EL (cell line): ENCODE measurements around the gene HMGCLL1.

ENCODE experiments used
- DNase-seq: peaks from one replicate; pipeline ENCODE4 v3.0.0-alpha.2; 2016

Gene HMGCLL1

DNA sequence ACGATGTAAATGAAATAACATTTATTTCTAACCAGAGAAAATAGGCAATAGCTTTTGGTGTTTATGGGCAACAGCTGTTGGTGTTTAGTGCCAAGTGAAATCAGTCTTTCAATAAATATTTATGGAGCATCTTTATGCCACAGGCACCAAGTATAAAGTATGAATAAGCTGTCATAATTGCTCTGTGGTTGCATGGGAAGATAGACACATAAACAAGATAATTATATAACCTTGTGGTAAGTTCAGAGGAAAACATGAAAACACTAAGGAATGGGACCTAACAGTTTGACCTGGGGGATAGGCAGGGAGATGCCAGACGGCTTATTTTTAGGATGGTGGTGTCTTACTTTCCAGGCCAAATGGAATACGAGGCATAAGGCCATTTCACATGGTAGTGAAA lies 140.8 kb downstream of the HMGCLL1 start:
- no peak for DNase-seq

GRCh38 chr6:55437141-55437540 lies 141.9 kb downstream of the HMGCLL1 start:
- DNase-seq = no peak

- DNase-seq = peak; percentile 36
Measured at GRCh38 chr6:55433446-55434130, 145.4 kb downstream of the HMGCLL1 start.

- DNase-seq = no peak
Measured at GRCh38 chr6:55423933-55424332, 155.1 kb downstream of the HMGCLL1 start.

GRCh38 chr6:55410674-55411073 lies 168.3 kb downstream of the HMGCLL1 start:
- no peak for DNase-seq

DNA sequence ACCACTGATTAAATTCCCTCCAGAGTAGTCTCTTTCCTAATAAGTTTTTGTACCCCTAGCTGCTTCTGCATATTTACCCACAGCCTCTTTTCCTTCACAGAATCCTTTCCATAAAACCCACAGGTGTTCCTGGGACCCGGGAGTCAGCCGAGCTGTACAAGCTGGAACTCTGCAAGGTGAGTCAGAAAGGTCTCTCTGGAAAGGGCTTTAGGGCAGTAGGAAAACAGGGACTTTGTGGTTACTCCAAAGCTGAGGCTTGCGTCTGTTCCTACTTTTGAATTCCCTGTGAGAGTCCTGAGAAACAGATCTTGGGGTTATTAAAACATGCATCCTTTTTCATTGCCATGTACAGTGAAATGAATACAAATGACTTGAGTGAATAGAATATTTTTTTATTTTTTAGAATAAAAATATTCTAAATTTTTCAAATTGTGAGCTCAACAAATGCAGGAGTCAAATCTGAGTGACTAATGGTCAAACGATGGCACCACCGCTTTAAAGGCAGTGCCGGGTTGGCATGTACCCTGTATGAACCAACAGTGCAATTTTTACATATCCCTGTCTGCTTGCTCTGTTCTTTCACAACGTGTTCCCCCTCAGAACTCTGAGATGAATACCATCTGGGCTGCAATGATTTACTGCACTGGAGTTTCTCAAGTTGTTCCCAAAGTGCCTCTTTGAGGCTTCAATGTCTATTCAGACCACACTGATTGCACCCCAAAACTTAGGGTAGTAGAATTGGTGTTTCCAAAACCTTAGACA lies 173.3 kb downstream of the HMGCLL1 start:
- DNase-seq = no peak

- no peak for DNase-seq
Measured at GRCh38 chr6:55399351-55399750, 179.6 kb downstream of the HMGCLL1 start.

GRCh38 chr6:55397986-55398385 lies 181.0 kb downstream of the HMGCLL1 start:
- no peak for DNase-seq

- DNase-seq = no peak
Measured at GRCh38 chr6:55395871-55396270, 183.1 kb downstream of the HMGCLL1 start.

DNA sequence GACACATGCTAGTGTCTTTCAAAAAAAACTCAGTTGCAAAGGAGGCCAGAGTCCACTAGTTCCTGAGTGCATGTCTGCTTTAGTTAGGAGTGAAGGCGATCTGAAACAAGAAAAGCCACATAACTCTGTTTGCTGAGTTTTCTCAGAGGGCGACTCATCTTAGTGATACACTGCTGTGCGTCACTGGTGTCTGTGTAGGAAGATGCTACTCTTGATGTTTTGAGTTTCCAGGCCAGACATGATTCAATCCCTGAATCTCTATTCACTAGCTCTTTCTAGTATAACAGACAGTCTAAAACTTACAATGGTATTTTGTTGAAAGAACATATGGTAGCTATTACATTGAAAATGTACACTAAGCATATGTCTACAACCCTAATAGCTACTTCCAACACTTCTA lies 190.8 kb downstream of the HMGCLL1 start:
- DNase-seq = peak; percentile 2
